NCI-H2196 treated with DMSO at 0.1 percent for 48 hours (cell line): ENCODE data around the gene CNOT8.
"Not testable (repeated sequence)": the region's sequence is repeated elsewhere in the genome, so short reads cannot be mapped to it uniquely, and the experiment has no call there.

Source experiments
- DNase-seq: peaks from one replicate; lab custom pipeline; 2025; ENCODE audit not compliant: unreplicated experiment; lab: John Stamatoyannopoulos, UW

Gene CNOT8

GRCh38 chr5:154858297-154858971 lies at the start of gene CNOT8:
TSS of gene CNOT8 (plus strand) at chr5:154858627. CDS start at chr5:154863279, 4,652 bp downstream.
- DNase-seq = peak; percentile 95

- DNase-seq = no peak
Measured at GRCh38 chr5:154811239-154811638, 47.2 kb upstream of the CNOT8 start.

- DNase-seq = peak; percentile 41
Measured at GRCh38 chr5:154811653-154812465, 46.6 kb upstream of the CNOT8 start.

GRCh38 chr5:154813158-154813557 lies 45.3 kb upstream of the CNOT8 start:
- DNase-seq = no peak

GRCh38 chr5:154813736-154814135 lies 44.7 kb upstream of the CNOT8 start:
- DNase-seq = no peak

- DNase-seq = no peak
Measured at GRCh38 chr5:154815025-154815424, 43.4 kb upstream of the CNOT8 start.

GRCh38 chr5:154815684-154816247 lies 42.7 kb upstream of the CNOT8 start:
- DNase-seq = no peak

GRCh38 chr5:154816891-154817492 lies 41.4 kb upstream of the CNOT8 start:
- DNase-seq = no peak

GRCh38 chr5:154817815-154818214 lies 40.6 kb upstream of the CNOT8 start:
- DNase-seq = no peak

GRCh38 chr5:154818471-154819116 lies 39.8 kb upstream of the CNOT8 start:
- no peak for DNase-seq

- DNase-seq = no peak
Measured at GRCh38 chr5:154819546-154819945, 38.9 kb upstream of the CNOT8 start.

- DNase-seq = no peak
Measured at GRCh38 chr5:154820383-154820782, 38.0 kb upstream of the CNOT8 start.

- not testable (repeated sequence) for DNase-seq
Measured at GRCh38 chr5:154822896-154823295, 35.5 kb upstream of the CNOT8 start.

- no peak for DNase-seq
Measured at GRCh38 chr5:154823605-154824004, 34.8 kb upstream of the CNOT8 start.

- no peak for DNase-seq
Measured at GRCh38 chr5:154824070-154824469, 34.4 kb upstream of the CNOT8 start.

GRCh38 chr5:154829181-154829588 lies 29.2 kb upstream of the CNOT8 start:
- peak; percentile 62 for DNase-seq

- DNase-seq = peak; percentile 62
Measured at GRCh38 chr5:154829589-154830218, 28.7 kb upstream of the CNOT8 start.

- no peak for DNase-seq
Measured at GRCh38 chr5:154830219-154830595, 28.2 kb upstream of the CNOT8 start.

GRCh38 chr5:154830596-154830995 lies 27.8 kb upstream of the CNOT8 start:
- DNase-seq = no peak

- no peak for DNase-seq
Measured at GRCh38 chr5:154831451-154831850, 27.0 kb upstream of the CNOT8 start.

GRCh38 chr5:154832804-154833203 lies 25.6 kb upstream of the CNOT8 start:
- DNase-seq = not testable (repeated sequence)
